Transverse colon (tissue), 4 donors: ENCODE data around the gene STMP1. TPM values are rescaled to one million over a fixed set of nuclear protein-coding genes. Genes with fewer than 3 reads are reported as not detected.
"Not testable (repeated sequence)": the region's sequence is repeated elsewhere in the genome, so short reads cannot be mapped to it uniquely, and the experiment has no call there.

Experiments
- DNase-seq: peaks from one replicate; pipeline ENCODE4 v3.0.0-alpha.2; 2019
- H3K27ac ChIP-seq, 4 donors: fragments of 200-600 bp; sonication (generic); 2 replicates each; pipeline ENCODE4 v1.5.1; 2016 to 2018; ENCODE audit warnings: inconsistent platforms in 4 of 4
- H3K27me3 ChIP-seq: fragments of 200-600 bp; sonication (generic); 2 replicates; pipeline ENCODE4 v1.5.1; 2017; ENCODE audit warnings: inconsistent platforms
- H3K36me3 ChIP-seq, 4 donors: fragments of 200-600 bp; sonication (generic); 2 replicates each; pipeline ENCODE4 v1.5.1; 2017 to 2019; ENCODE audit warnings: inconsistent platforms in 4 of 4
- H3K4me1 ChIP-seq, 4 donors: fragments of 200-600 bp; sonication (generic); 2 replicates each; pipeline ENCODE4 v1.5.1; 2017 to 2020; ENCODE audit warnings: inconsistent platforms in 4 of 4
- H3K4me3 ChIP-seq, 4 donors: fragments of 200-600 bp; sonication (generic); 1 replicate in 1 of 4; 2 replicates in 3 of 4; pipeline versions ENCODE4 v1.5.1 to v1.6.1; 2017 to 2019; ENCODE audit warnings: inconsistent platforms in 4 of 4
- H3K9me3 ChIP-seq, 2 donors: fragments of 200-600 bp; sonication (generic); 2 replicates each; pipeline ENCODE4 v1.5.1; 2017 to 2019; ENCODE audit warnings: inconsistent platforms in 2 of 2
- EP300 ChIP-seq: sonication (generic); formaldehyde crosslinking; IDR thresholded peaks from one replicate; pipeline ENCODE4 v1.6.1; 2017; ENCODE audit warnings: antibody characterized with exemption, low read depth
- POLR2A ChIP-seq: fragments of 450-650 bp; IDR thresholded peaks from one replicate; pipeline ENCODE4 v1.6.1; 2016; ENCODE audit warnings: antibody characterized with exemption, mild to moderate bottlenecking, moderate library complexity
- POLR2AphosphoS5 ChIP-seq, 3 donors: sonication (generic); formaldehyde crosslinking; IDR thresholded peaks; one replicate each; pipeline ENCODE4 v1.6.1; 2016; ENCODE audit warnings: antibody characterized with exemption in 3 of 3
- WGBS, 2 donors: methylation state at CpG; one replicate each; pipeline ENCODE4 v1.1.5; 2018; ENCODE audit warnings: low coverage in 1 of 2; 5-methylcytosine and 5-hydroxymethylcytosine counted together
- in situ Hi-C, 4 donors: fragments of 200-750 bp; cut with MboI; loops; one replicate each; pipeline versions ENCODE4 v1.15.0 to v1.15.1; 2017; ENCODE audit warnings: low sequenced_read_pairs in 3 of 4, low pct_ligation_motif_present in 1 of 4, low pct_unique_long_range_greater_than_20kb in 1 of 4
- intact Hi-C: fragments of 100-400 bp; cut with DNase I; formaldehyde crosslinking; loops from one replicate; pipeline ENCODE4 v1.15.1; 2023; ENCODE audit warnings: low total_unique reads
- total RNA-seq, 4 donors: library from RNA; depleted of rRNA; stranded (reverse); fragments of >200 nt; gene quantifications; one replicate each; pipeline ENCODE4 v1.1.0, GENCODE V29; 2016
- TF ChIP-seq, protein P1 (sequence below), 5 experiments: fragments of 200-600 bp in 3 of 5; fragments of 450-650 bp in 2 of 5; sonication (generic) in 3 of 5; IDR thresholded peaks; 1 replicate in 2 of 5; 2 replicates in 3 of 5; pipeline ENCODE4 v1.5.1; 2016 to 2017; ENCODE audit warnings: antibody characterized with exemption in 5 of 5, inconsistent platforms in 3 of 5, mild to moderate bottlenecking in 2 of 5, moderate library complexity in 1 of 5

Gene STMP1
- total RNA-seq, 4 donors from 2014 or later, result 3.0 to 21.6 (median 12.0) TPM

DNA sequence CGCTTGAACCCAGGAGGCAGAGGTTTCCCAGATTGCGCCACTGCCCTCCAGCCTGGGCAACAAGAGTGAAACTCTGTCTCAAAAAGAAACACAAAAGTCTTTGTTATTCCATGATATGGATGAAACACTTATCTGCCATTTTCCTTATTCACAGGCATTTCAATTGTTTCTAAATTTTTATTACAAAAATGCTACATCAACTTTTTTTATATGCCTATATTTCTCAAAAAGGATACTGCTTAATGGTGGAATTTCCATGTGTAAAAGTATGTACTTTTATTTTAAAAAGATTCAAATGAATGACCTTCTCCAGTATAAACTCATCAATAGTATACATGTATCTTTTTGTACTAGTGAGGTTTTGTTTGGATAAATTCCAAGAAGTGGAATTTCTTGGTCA, 41.9 kb upstream of the STMP1 start:
- no peak for DNase-seq
- 90 to 96% methylated on average over 2 of the region's 2 CpGs for WGBS, 2 donors
- Histone ChIP-seq H3K9me3 (no peaks in the 10 kb centered on the region), H3K36me3 (peaks cover 0 to 49% (median 17%) of the 10 kb centered on the region in 4 donors), H3K4me1 (no peaks in the 10 kb centered on the region), H3K27me3 (no peaks in the 10 kb centered on the region), H3K4me3 (no peak overlapping the region), H3K27ac (no peak overlapping the region)
- in situ Hi-C loops, result no loop called here
- intact Hi-C loops, result no loop called here
- TF ChIP-seq POLR2A (no peak), POLR2AphosphoS5 (IDR thresholded peaks at IDR 0.05) (no peak)
- TF ChIP-seq, protein P1, sequence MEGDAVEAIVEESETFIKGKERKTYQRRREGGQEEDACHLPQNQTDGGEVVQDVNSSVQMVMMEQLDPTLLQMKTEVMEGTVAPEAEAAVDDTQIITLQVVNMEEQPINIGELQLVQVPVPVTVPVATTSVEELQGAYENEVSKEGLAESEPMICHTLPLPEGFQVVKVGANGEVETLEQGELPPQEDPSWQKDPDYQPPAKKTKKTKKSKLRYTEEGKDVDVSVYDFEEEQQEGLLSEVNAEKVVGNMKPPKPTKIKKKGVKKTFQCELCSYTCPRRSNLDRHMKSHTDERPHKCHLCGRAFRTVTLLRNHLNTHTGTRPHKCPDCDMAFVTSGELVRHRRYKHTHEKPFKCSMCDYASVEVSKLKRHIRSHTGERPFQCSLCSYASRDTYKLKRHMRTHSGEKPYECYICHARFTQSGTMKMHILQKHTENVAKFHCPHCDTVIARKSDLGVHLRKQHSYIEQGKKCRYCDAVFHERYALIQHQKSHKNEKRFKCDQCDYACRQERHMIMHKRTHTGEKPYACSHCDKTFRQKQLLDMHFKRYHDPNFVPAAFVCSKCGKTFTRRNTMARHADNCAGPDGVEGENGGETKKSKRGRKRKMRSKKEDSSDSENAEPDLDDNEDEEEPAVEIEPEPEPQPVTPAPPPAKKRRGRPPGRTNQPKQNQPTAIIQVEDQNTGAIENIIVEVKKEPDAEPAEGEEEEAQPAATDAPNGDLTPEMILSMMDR (IDR thresholded peaks at IDR 0.05), result no peak

DNA sequence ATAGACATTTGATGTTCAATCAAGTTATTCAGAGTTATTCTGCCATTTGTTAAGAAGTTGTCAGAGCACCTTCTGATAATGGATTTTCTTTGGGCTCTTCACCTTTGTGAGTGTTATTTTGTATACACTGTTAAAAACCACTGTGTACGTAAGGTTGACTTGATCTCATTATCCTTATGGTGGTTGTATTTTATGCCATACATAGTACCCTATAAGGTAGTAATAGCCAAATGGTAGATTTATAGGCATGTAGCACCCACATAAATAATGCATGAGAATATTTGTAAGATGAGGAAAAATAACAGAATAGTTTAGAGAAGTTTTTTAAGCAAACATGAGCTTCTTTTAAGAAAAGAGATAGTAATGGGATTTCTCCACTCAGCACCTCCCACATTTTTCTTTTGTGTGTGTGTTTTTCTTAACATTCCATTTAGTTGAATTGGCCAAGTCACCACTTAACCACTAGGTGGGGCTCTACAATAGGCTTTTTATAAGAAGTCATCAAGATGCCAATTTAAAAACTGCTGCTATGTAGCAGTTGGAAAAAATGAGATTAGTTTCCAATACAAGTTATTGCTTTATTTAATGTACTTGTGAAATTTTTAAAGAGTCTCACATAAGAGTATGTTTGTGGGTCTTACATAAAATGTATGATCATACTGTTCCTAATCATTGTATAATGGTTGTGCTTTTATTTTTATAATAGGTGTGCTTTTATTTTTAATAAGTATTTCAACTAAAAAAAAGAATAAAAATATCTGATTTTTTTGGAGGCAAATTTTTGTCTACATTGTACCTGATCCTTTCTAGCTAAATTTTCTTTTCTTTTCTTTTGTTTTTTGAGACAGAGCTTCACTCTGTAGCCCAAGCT, 41.1 kb upstream of the STMP1 start:
- H3K27me3 ChIP-seq, result no peaks in the 10 kb centered on the region
- no peak overlapping the region for H3K27ac ChIP-seq
- intact Hi-C loops (no loop called here), in situ Hi-C loops (no loop called here)
- no peaks in the 10 kb centered on the region for H3K4me1 ChIP-seq
- no peaks in the 10 kb centered on the region for H3K9me3 ChIP-seq
- TF ChIP-seq POLR2A (no peak), EP300 (no peak)
- TF ChIP-seq, protein P1 (IDR thresholded peaks at IDR 0.05), result peak; percentile 54 to 87 (median 84)
- DNase-seq, result peak; percentile 13
- peaks cover 0 to 52% (median 17%) of the 10 kb centered on the region in 4 donors for H3K36me3 ChIP-seq
- WGBS, 2 donors, result 58 to 100% methylated on average over 1 of the region's 1 CpG
- H3K4me3 ChIP-seq, result no peak overlapping the region

DNA sequence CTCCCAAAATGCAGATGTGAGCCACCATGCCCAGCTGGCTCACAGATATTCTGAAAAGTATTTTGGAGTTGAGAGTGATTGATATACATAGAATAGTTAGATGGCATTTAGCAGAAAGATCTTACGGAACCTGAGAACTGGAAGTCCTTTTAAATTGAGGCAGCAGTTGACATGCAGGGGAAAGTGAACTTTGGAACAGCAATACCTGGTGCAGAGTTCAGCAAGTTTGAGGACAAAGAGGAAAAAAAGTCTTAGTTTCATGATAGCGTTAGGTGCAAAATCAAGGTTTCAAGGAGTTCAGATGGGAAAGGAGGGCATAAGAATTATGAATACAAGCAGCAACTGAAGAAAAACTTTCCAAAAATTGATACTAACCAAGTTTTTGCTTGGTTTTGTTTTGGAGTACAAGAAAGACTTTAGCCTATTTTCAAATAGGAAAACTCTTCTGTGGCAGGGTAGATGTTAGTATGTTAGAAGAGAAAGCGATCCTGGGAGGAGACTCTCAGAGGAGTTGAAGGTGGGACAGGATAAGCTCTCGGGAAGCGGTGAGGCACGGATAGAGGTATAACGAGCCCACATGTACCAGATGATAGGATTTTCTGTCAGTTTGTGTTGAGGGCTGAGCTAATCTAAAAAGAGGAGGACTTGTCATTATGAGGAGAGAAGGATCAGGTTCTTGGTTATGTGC, 28.0 kb upstream of the STMP1 start:
- in situ Hi-C loops, result no loop called here
- peaks cover 0 to 48% (median 15%) of the 10 kb centered on the region in 4 donors for H3K36me3 ChIP-seq
- WGBS, 2 donors, result 85 to 94% methylated on average over 4 to 7 of the region's 7 CpGs

GRCh38 chr7:135639690-135640089, 22.6 kb upstream of the STMP1 start:
- intact Hi-C loops, result loop anchor here (10.0 kb wide), 1 partner anchor 365 kb away; no protein-coding TSS in a partner anchor
- not testable (repeated sequence) for H3K4me1 ChIP-seq, DNase-seq, H3K27me3 ChIP-seq, H3K27ac ChIP-seq, H3K4me3 ChIP-seq, H3K9me3 ChIP-seq
- peaks cover 0 to 44% (median 8%) of the 10 kb centered on the region in 4 donors for H3K36me3 ChIP-seq
- in situ Hi-C loops, result loop anchor here in 2 of 4 donors (10.0 kb wide), 2 partner anchors 355 to 365 kb away; no protein-coding TSS in a partner anchor

More for the DNA sequence above, 28.0 kb upstream of the STMP1 start:
- Histone ChIP-seq H3K9me3 (no peaks in the 10 kb centered on the region), H3K4me1 (no peaks in the 10 kb centered on the region), H3K27ac (no peak overlapping the region), H3K4me3 (no peak overlapping the region), H3K27me3 (no peaks in the 10 kb centered on the region)
- TF ChIP-seq POLR2AphosphoS5 (IDR thresholded peaks at IDR 0.05), result no peak
- intact Hi-C loops, result no loop called here
- no peak for DNase-seq

DNA sequence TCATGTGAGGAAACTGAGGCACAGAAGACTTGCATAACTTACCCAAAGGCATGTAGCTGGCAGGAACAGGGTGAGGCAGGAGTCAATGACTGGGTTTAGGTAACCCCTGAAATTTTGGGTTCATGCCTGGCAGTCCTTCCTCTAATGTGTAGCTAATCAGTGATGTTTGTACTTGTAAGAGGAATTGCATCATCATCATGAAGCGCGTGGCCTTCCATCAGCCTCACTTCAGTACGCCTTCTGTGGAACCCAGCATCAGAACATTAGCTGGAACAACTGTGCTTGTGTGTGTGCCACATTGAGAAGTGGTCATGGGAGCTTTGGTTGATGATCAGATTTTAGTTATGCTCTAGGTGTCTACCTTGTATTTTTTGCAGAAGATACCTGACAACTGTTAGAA, 18.2 kb upstream of the STMP1 start:
- Histone ChIP-seq H3K27me3 (no peaks in the 10 kb centered on the region), H3K4me1 (no peaks in the 10 kb centered on the region), H3K9me3 (no peaks in the 10 kb centered on the region), H3K4me3 (no peak overlapping the region), H3K27ac (no peak overlapping the region), H3K36me3 (peaks cover 0 to 40% (median 6%) of the 10 kb centered on the region in 4 donors)
- in situ Hi-C loops, result loop anchor here in 2 of 4 donors (10.0 kb wide), 2 partner anchors 359 to 369 kb away; no protein-coding TSS in a partner anchor
- TF ChIP-seq POLR2AphosphoS5 (IDR thresholded peaks at IDR 0.05) (no peak), EP300 (no peak), POLR2A (no peak)
- TF ChIP-seq, protein P1 (IDR thresholded peaks at IDR 0.05), result no peak
- intact Hi-C loops, result loop anchor here (10.0 kb wide), 1 partner anchor 369 kb away; no protein-coding TSS in a partner anchor
- DNase-seq, result no peak
- 74% methylated on average over 3 of the region's 3 CpGs; no CpG with 5 or more reads in 1 of the 2 donors for WGBS, 2 donors
